Keratinocyte (primary cell): ENCODE measurements around the gene DAPK1. TPM values are rescaled to one million over a fixed set of nuclear protein-coding genes. Genes with fewer than 3 reads are reported as not detected.

ENCODE experiments used
- DNase-seq: peaks from one replicate; pipeline ENCODE4 v3.0.0-alpha.2; 2011; ENCODE audit warnings: low read depth, missing footprints, low spot score
- FAIRE-seq: peaks from 2 replicates; lab custom pipeline; 2011; peaks lifted over from hg19 to GRCh38; lab: Jason Lieb, UNC
- H2AFZ ChIP-seq: 2 replicates; pipeline ENCODE4 v1.6.0; 2012; ENCODE audit warnings: low read length, control low read depth, inconsistent platforms; ENCODE audit not compliant: control insufficient read depth
- H3K27ac ChIP-seq: 2 replicates; pipeline ENCODE4 v1.5.1; 2011; ENCODE audit warnings: low read length; ENCODE audit not compliant: control insufficient read depth, insufficient read depth
- H3K27me3 ChIP-seq: 3 replicates; pipeline ENCODE4 v1.6.0; 2011; ENCODE audit warnings: low read length; ENCODE audit not compliant: control insufficient read depth, insufficient read depth; ENCODE audit errors: extremely low read depth
- H3K36me3 ChIP-seq, 2 experiments: 2 replicates in 1 of 2; 3 replicates in 1 of 2; pipeline ENCODE4 v1.5.1; 2011; ENCODE audit warnings: low read length in 2 of 2, mild to moderate bottlenecking in 1 of 2; ENCODE audit not compliant: control insufficient read depth in 2 of 2, insufficient read depth in 2 of 2; ENCODE audit errors: extremely low read depth in 1 of 2
- H3K4me1 ChIP-seq: 3 replicates; pipeline ENCODE4 v1.5.1; 2011; ENCODE audit warnings: low read length; ENCODE audit not compliant: control insufficient read depth, insufficient read depth; ENCODE audit errors: extremely low read depth
- H3K4me2 ChIP-seq: 3 replicates; pipeline ENCODE4 v1.6.0; 2011; ENCODE audit warnings: low read depth, low read length; ENCODE audit not compliant: control insufficient read depth, insufficient read depth; ENCODE audit errors: extremely low read depth
- H3K4me3 ChIP-seq, 3 experiments: fragments of 200-600 bp in 1 of 3; sonication (generic) in 1 of 3; 2 replicates in 2 of 3; 3 replicates in 1 of 3; pipeline ENCODE4 v1.5.1; 2011 to 2016; ENCODE audit warnings: low read length in 3 of 3, mild to moderate bottlenecking in 3 of 3, control low read depth in 2 of 3, inconsistent platforms in 1 of 3, low read depth in 1 of 3, mixed read lengths in 1 of 3, mixed run types in 1 of 3, moderate library complexity in 1 of 3; ENCODE audit not compliant: control insufficient read depth in 2 of 3, insufficient read depth in 2 of 3; ENCODE audit errors: extremely low read depth in 1 of 3
- H3K79me2 ChIP-seq: 2 replicates; pipeline ENCODE4 v1.6.0; 2012; ENCODE audit warnings: low read length; ENCODE audit not compliant: control insufficient read depth, insufficient read depth
- H3K9ac ChIP-seq: 3 replicates; pipeline ENCODE4 v1.6.0; 2011; ENCODE audit warnings: low read length; ENCODE audit not compliant: control insufficient read depth, insufficient read depth; ENCODE audit errors: extremely low read depth
- H3K9me1 ChIP-seq: 3 replicates; pipeline ENCODE4 v1.6.0; 2011; ENCODE audit warnings: low read length; ENCODE audit not compliant: control insufficient read depth, insufficient read depth; ENCODE audit errors: extremely low read depth
- H3K9me3 ChIP-seq: 2 replicates; pipeline ENCODE4 v1.5.1; 2012; ENCODE audit warnings: low read depth, low read length; ENCODE audit not compliant: control insufficient read depth
- H4K20me1 ChIP-seq: 3 replicates; pipeline ENCODE4 v1.6.0; 2011; ENCODE audit warnings: low read length; ENCODE audit not compliant: control insufficient read depth, insufficient read depth; ENCODE audit errors: extremely low read depth
- EZH2 ChIP-seq: IDR thresholded peaks from one replicate; pipeline ENCODE4 v1.6.1; 2012; ENCODE audit warnings: inconsistent platforms, mild to moderate bottlenecking, low read length, moderate library complexity
- dilution Hi-C: fragments of 300-500 bp; cut with MboI; formaldehyde crosslinking; loops from one replicate; pipeline ENCODE4 v1.7.0; 2020; ENCODE audit warnings: low sequenced_read_pairs; ENCODE audit not compliant: extremely low pct_ligation_motif_present
- polyA plus RNA-seq, 5 experiments: library from polyadenylated mRNA; depleted of rRNA in 3 of 5; stranded (reverse) in 3 of 5; stranded (forward) in 1 of 5; unstranded in 1 of 5; fragments of >200 nt; gene quantifications; 1 replicate in 1 of 5; 2 replicates in 3 of 5; 3 replicates in 1 of 5; pipeline versions ENCODE4 v1.2.1 to v1.2.3, GENCODE V29; 2011 to 2012; ENCODE audit warnings: missing spikeins in 2 of 5, low read depth in 1 of 5, low replicate concordance in 1 of 5
- TF ChIP-seq, protein P1 (sequence below), 3 experiments: IDR thresholded peaks in 1 of 3; conservative IDR thresholded peaks in 1 of 3; optimal IDR thresholded peaks in 1 of 3; 2 replicates in 2 of 3; 3 replicates in 1 of 3; pipeline versions ENCODE3 to v1.5.1; 2011; ENCODE audit warnings: low read length in 3 of 3, mild to moderate bottlenecking in 3 of 3, moderate library complexity in 2 of 3, control low read depth in 1 of 3, inconsistent platforms in 1 of 3; ENCODE audit not compliant: insufficient read depth in 2 of 3; ENCODE audit errors: extremely low read depth in 1 of 3

DAPK1 gene
- polyA plus RNA-seq, 1 donor (not counting 4 experiments of a cell fraction or from before 2014, with no cell fraction given) = 2.8 TPM

DNA sequence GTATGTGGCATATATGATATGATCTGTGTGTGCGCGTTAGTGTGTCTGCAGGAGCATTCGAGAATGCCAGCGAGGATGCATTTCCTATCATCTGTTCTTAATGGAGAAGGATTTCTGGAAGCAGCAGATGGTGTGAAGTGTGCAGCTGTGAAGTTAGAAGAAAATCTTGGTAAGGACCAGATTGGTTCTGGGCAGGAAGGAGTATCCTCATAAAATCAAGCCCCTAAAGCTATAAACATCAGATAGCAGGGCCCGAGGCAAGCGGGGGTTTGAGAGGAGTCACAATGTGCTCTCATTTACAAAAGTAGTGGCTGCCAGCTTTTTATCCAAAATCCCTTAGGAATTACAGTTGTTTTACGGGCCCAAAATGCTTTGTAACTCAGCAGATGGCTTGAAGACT is 40.0 kb downstream of the DAPK1 start:
- Histone ChIP-seq H3K9me3 (no peaks in the 10 kb centered on the region), H4K20me1 (no peaks in the 10 kb centered on the region), H3K27ac (no peak overlapping the region), H3K36me3 (no peaks in the 10 kb centered on the region), H3K4me1 (no peaks in the 10 kb centered on the region), H3K9ac (no peak overlapping the region), H3K9me1 (no peaks in the 10 kb centered on the region), H3K79me2 (no peaks in the 10 kb centered on the region), H3K4me2 (no peak overlapping the region), H3K27me3 (no peaks in the 10 kb centered on the region), H3K4me3 (no peak overlapping the region), H2AFZ (no peak overlapping the region)
- DNase-seq = no peak
- dilution Hi-C loops = no loop called here
- FAIRE-seq = no peak
- no peak for TF ChIP-seq EZH2
- TF ChIP-seq, protein P1, sequence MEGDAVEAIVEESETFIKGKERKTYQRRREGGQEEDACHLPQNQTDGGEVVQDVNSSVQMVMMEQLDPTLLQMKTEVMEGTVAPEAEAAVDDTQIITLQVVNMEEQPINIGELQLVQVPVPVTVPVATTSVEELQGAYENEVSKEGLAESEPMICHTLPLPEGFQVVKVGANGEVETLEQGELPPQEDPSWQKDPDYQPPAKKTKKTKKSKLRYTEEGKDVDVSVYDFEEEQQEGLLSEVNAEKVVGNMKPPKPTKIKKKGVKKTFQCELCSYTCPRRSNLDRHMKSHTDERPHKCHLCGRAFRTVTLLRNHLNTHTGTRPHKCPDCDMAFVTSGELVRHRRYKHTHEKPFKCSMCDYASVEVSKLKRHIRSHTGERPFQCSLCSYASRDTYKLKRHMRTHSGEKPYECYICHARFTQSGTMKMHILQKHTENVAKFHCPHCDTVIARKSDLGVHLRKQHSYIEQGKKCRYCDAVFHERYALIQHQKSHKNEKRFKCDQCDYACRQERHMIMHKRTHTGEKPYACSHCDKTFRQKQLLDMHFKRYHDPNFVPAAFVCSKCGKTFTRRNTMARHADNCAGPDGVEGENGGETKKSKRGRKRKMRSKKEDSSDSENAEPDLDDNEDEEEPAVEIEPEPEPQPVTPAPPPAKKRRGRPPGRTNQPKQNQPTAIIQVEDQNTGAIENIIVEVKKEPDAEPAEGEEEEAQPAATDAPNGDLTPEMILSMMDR (optimal IDR thresholded peaks at IDR 0.05 in 1 of 3, IDR thresholded peaks at IDR 0.05 in 1 of 3, conservative IDR thresholded peaks at IDR 0.05 in 1 of 3; ENCODE audit: extremely low read depth in 1 of 3, insufficient read depth in 2 of 3, low read length in 3 of 3) = no peak

DNA sequence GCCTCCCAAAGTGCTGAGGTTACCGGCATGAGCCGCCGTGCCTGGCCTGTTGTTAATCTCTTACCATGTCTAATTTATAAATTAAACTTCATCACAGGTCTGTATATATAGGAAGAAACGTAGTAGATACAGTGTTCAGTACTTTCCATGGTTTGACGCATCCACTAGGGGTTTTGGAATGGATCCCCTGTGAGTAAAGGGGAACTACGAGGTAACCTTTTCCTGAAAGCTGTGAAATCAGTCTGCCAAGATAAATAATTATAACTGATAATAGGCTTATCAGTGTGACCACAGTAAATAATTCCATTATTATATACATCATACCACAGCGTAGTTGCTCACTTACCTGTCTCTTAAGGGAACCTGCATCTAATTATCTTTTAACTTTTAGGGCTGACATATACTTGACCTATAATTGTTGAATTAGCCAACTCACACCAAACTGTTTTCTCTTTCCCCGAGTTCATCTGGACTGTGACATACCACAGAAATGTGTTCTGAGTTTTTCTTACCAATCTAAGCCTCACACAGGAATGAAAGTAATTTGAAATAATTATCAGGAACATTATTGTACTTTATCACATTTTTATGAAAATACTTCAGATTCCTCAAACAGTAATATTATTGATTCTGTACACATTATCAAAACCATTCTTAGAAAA is 42.9 kb downstream of the DAPK1 start:
- Histone ChIP-seq H3K4me2 (no peak overlapping the region), H3K27ac (no peak overlapping the region), H3K9ac (no peak overlapping the region), H3K27me3 (no peaks in the 10 kb centered on the region), H3K4me1 (no peaks in the 10 kb centered on the region), H4K20me1 (no peaks in the 10 kb centered on the region), H3K9me3 (no peaks in the 10 kb centered on the region), H2AFZ (no peak overlapping the region), H3K4me3 (no peak overlapping the region), H3K79me2 (no peaks in the 10 kb centered on the region), H3K36me3 (no peaks in the 10 kb centered on the region), H3K9me1 (no peaks in the 10 kb centered on the region)
- no peak for FAIRE-seq
- no peak for DNase-seq
- dilution Hi-C loops = no loop called here
- TF ChIP-seq EZH2 = no peak
- TF ChIP-seq, protein P1 (optimal IDR thresholded peaks at IDR 0.05 in 1 of 3, IDR thresholded peaks at IDR 0.05 in 1 of 3, conservative IDR thresholded peaks at IDR 0.05 in 1 of 3; ENCODE audit: extremely low read depth in 1 of 3, insufficient read depth in 2 of 3, low read length in 3 of 3) = no peak
